WTC11 (cell line): ENCODE results near the gene GAL3ST1. TPM values are rescaled to one million over a fixed set of nuclear protein-coding genes. Genes with fewer than 3 reads are reported as not detected.

Experiments used
- ATAC-seq: fragments of 200-7000 bp; cut with Tn5 transposase; 2 replicates; pipeline ENCODE4 v1.10.0; 2021; ENCODE audit warnings: mild to moderate bottlenecking, moderate library complexity
- CTCF ChIA-PET: fragments of 300-600 bp; sonication (Branson Sonifier 250); formaldehyde crosslinking; loops from one replicate; lab custom pipeline; 2021; ENCODE audit warnings: antibody characterized with exemption; lab: Charles Lee
- POLR2A ChIA-PET: fragments of 350-600 bp; sonication (Branson Sonifier 250); formaldehyde crosslinking; loops from one replicate; lab custom pipeline; 2021; ENCODE audit warnings: antibody characterized with exemption; lab: Charles Lee
- DNase-seq: peaks from one replicate; pipeline ENCODE4 v3.0.0; 2021; ENCODE audit warnings: low spot score
- H3K27ac Mint-ChIP-seq: 2 replicates; pipeline ENCODE4 v1.8.0; 2021; ENCODE audit warnings: mixed read lengths
- H3K27me3 Mint-ChIP-seq: 2 replicates; pipeline ENCODE4 v1.8.0; 2021; ENCODE audit warnings: low read depth, mild to moderate bottlenecking, moderate library complexity, mixed read lengths
- H3K36me3 Mint-ChIP-seq: 2 replicates; pipeline ENCODE4 v1.8.0; 2021; ENCODE audit warnings: mixed read lengths
- H3K4me1 Mint-ChIP-seq: 2 replicates; pipeline ENCODE4 v1.8.0; 2022; ENCODE audit warnings: mixed read lengths
- H3K4me3 Mint-ChIP-seq: 2 replicates; pipeline ENCODE4 v1.8.0; 2021; ENCODE audit warnings: mild to moderate bottlenecking, moderate library complexity, mixed read lengths
- H3K9me3 Mint-ChIP-seq: 2 replicates; pipeline ENCODE4 v1.8.0; 2021; ENCODE audit warnings: mixed read lengths
- AFF4 ChIP-seq: sonication (generic); formaldehyde crosslinking; IDR thresholded peaks from 2 replicates; pipeline ENCODE4 v1.8.1; 2023; ENCODE audit warnings: mild to moderate bottlenecking, missing genetic modification reagents, borderline replicate concordance
- ATF3 ChIP-seq: sonication (generic); formaldehyde crosslinking; conservative IDR thresholded peaks from 2 replicates; pipeline ENCODE4 v1.8.1; 2022; ENCODE audit warnings: mild to moderate bottlenecking, missing genetic modification reagents
- CDX4 ChIP-seq: fragments of 250-450 bp; sonication (Bioruptor Pico); IDR thresholded peaks from 2 replicates; pipeline ENCODE4 v1.9.0; 2021; ENCODE audit warnings: moderate library complexity, mild to moderate bottlenecking, inconsistent platforms, borderline replicate concordance
- CREB1 ChIP-seq: sonication (generic); formaldehyde crosslinking; IDR thresholded peaks from 2 replicates; pipeline ENCODE4 v1.8.0; 2023; ENCODE audit warnings: mild to moderate bottlenecking, missing genetic modification reagents
- ESRRA ChIP-seq: sonication (generic); formaldehyde crosslinking; IDR thresholded peaks from 2 replicates; pipeline ENCODE4 v1.8.1; 2022; ENCODE audit warnings: mild to moderate bottlenecking, missing genetic modification reagents, borderline replicate concordance
- JAZF1 ChIP-seq: fragments of 250-450 bp; sonication (Bioruptor Pico); IDR thresholded peaks from 2 replicates; pipeline ENCODE4 v1.9.0; 2021; ENCODE audit warnings: moderate library complexity, mild to moderate bottlenecking, inconsistent platforms
- JUN ChIP-seq: sonication (generic); formaldehyde crosslinking; IDR thresholded peaks from 2 replicates; pipeline ENCODE4 v1.8.0; 2023; ENCODE audit warnings: mild to moderate bottlenecking, missing genetic modification reagents
- NR1H2 ChIP-seq: sonication (generic); formaldehyde crosslinking; IDR thresholded peaks from 2 replicates; pipeline ENCODE4 v1.9.0; 2021; ENCODE audit warnings: mild to moderate bottlenecking, moderate library complexity, missing genetic modification reagents
- NR3C1 ChIP-seq: sonication (generic); formaldehyde crosslinking; conservative IDR thresholded peaks from 2 replicates; pipeline ENCODE4 v1.8.1; 2023; ENCODE audit warnings: low read depth, mild to moderate bottlenecking, missing genetic modification reagents
- OVOL2 ChIP-seq: fragments of 250-450 bp; sonication (Bioruptor Pico); IDR thresholded peaks from 2 replicates; pipeline ENCODE4 v1.9.0; 2021; ENCODE audit warnings: mild to moderate bottlenecking, borderline replicate concordance
- RELA ChIP-seq: sonication (generic); formaldehyde crosslinking; IDR thresholded peaks from 2 replicates; pipeline ENCODE4 v1.8.1; 2022; ENCODE audit warnings: missing genetic modification reagents, mild to moderate bottlenecking, borderline replicate concordance
- TCF7 ChIP-seq: sonication (generic); formaldehyde crosslinking; IDR thresholded peaks from 2 replicates; pipeline ENCODE4 v1.8.0; 2022; ENCODE audit warnings: mild to moderate bottlenecking, low read depth, missing genetic modification reagents, moderate library complexity
- ZNF281 ChIP-seq: sonication (generic); formaldehyde crosslinking; IDR thresholded peaks from 2 replicates; pipeline ENCODE4 v1.8.0; 2023; ENCODE audit warnings: mild to moderate bottlenecking, missing genetic modification reagents
- total RNA-seq: library from RNA; stranded (reverse); gene quantifications from 3 replicates; pipeline ENCODE4 v1.2.3, GENCODE V29; 2021
- TF ChIP-seq, protein P1 (sequence below): sonication (generic); formaldehyde crosslinking; IDR thresholded peaks from 2 replicates; pipeline ENCODE4 v1.8.0; 2022; ENCODE audit warnings: missing genetic modification reagents
- TF ChIP-seq, protein P2 (sequence below): fragments of 250-450 bp; sonication (Bioruptor Pico); IDR thresholded peaks from 2 replicates; pipeline ENCODE4 v1.9.0; 2021; ENCODE audit warnings: mild to moderate bottlenecking, borderline replicate concordance
- TF ChIP-seq, protein P3 (sequence below): sonication (generic); formaldehyde crosslinking; IDR thresholded peaks from 2 replicates; pipeline ENCODE4 v1.8.1; 2022; ENCODE audit warnings: low read depth, mild to moderate bottlenecking, moderate library complexity, missing genetic modification reagents, borderline replicate concordance

Gene GAL3ST1
- total RNA-seq, 1 experiment from 2014 or later, result 11.0 TPM

- Mint-ChIP-seq H3K4me1 (no peaks in the 10 kb centered on the region), H3K27ac (no peak overlapping the region), H3K27me3 (no peaks in the 10 kb centered on the region), H3K36me3 (peaks cover 57% of the 10 kb centered on the region), H3K9me3 (no peaks in the 10 kb centered on the region), H3K4me3 (no peak overlapping the region)
- ChIA-PET CTCF (interaction anchor here (2.2 kb wide), 1 partner anchor 9 kb away, joined by 5 read pairs; no protein-coding TSS in a partner anchor), POLR2A (no interaction called here)
- no peak for DNase-seq
- ATAC-seq, result no peak
- TF ChIP-seq, protein P1, sequence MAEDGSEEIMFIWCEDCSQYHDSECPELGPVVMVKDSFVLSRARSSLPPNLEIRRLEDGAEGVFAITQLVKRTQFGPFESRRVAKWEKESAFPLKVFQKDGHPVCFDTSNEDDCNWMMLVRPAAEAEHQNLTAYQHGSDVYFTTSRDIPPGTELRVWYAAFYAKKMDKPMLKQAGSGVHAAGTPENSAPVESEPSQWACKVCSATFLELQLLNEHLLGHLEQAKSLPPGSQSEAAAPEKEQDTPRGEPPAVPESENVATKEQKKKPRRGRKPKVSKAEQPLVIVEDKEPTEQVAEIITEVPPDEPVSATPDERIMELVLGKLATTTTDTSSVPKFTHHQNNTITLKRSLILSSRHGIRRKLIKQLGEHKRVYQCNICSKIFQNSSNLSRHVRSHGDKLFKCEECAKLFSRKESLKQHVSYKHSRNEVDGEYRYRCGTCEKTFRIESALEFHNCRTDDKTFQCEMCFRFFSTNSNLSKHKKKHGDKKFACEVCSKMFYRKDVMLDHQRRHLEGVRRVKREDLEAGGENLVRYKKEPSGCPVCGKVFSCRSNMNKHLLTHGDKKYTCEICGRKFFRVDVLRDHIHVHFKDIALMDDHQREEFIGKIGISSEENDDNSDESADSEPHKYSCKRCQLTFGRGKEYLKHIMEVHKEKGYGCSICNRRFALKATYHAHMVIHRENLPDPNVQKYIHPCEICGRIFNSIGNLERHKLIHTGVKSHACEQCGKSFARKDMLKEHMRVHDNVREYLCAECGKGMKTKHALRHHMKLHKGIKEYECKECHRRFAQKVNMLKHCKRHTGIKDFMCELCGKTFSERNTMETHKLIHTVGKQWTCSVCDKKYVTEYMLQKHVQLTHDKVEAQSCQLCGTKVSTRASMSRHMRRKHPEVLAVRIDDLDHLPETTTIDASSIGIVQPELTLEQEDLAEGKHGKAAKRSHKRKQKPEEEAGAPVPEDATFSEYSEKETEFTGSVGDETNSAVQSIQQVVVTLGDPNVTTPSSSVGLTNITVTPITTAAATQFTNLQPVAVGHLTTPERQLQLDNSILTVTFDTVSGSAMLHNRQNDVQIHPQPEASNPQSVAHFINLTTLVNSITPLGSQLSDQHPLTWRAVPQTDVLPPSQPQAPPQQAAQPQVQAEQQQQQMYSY, result no peak
- TF ChIP-seq TCF7 (no peak), NR3C1 (CRISPR knock-in tag) (no peak), NR1H2 (CRISPR knock-in tag) (no peak), CDX4 (CRISPR knock-in tag) (no peak), AFF4 (CRISPR knock-in tag) (no peak), JUN (CRISPR knock-in tag) (no peak), ATF3 (no peak), JAZF1 (no peak), OVOL2 (CRISPR knock-in tag) (no peak), ESRRA (CRISPR knock-in tag) (no peak), CREB1 (CRISPR knock-in tag) (no peak), RELA (CRISPR knock-in tag) (no peak), ZNF281 (CRISPR knock-in tag) (no peak)
- TF ChIP-seq, protein P2, sequence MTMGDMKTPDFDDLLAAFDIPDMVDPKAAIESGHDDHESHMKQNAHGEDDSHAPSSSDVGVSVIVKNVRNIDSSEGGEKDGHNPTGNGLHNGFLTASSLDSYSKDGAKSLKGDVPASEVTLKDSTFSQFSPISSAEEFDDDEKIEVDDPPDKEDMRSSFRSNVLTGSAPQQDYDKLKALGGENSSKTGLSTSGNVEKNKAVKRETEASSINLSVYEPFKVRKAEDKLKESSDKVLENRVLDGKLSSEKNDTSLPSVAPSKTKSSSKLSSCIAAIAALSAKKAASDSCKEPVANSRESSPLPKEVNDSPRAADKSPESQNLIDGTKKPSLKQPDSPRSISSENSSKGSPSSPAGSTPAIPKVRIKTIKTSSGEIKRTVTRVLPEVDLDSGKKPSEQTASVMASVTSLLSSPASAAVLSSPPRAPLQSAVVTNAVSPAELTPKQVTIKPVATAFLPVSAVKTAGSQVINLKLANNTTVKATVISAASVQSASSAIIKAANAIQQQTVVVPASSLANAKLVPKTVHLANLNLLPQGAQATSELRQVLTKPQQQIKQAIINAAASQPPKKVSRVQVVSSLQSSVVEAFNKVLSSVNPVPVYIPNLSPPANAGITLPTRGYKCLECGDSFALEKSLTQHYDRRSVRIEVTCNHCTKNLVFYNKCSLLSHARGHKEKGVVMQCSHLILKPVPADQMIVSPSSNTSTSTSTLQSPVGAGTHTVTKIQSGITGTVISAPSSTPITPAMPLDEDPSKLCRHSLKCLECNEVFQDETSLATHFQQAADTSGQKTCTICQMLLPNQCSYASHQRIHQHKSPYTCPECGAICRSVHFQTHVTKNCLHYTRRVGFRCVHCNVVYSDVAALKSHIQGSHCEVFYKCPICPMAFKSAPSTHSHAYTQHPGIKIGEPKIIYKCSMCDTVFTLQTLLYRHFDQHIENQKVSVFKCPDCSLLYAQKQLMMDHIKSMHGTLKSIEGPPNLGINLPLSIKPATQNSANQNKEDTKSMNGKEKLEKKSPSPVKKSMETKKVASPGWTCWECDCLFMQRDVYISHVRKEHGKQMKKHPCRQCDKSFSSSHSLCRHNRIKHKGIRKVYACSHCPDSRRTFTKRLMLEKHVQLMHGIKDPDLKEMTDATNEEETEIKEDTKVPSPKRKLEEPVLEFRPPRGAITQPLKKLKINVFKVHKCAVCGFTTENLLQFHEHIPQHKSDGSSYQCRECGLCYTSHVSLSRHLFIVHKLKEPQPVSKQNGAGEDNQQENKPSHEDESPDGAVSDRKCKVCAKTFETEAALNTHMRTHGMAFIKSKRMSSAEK (CRISPR knock-in tag), result no peak
- TF ChIP-seq, protein P3, sequence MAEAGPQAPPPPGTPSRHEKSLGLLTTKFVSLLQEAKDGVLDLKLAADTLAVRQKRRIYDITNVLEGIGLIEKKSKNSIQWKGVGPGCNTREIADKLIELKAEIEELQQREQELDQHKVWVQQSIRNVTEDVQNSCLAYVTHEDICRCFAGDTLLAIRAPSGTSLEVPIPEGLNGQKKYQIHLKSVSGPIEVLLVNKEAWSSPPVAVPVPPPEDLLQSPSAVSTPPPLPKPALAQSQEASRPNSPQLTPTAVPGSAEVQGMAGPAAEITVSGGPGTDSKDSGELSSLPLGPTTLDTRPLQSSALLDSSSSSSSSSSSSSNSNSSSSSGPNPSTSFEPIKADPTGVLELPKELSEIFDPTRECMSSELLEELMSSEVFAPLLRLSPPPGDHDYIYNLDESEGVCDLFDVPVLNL (CRISPR knock-in tag), result no peak
These were observed 7.6 kb upstream of the GAL3ST1 start for GRCh38 chr22:30582051-30582450.
